ENCODE results near the gene TSHR.

Gene TSHR

GRCh38 chr14:81123811-81124210 lies 168.4 kb downstream of the TSHR start:
- POLR2A ChIA-PET: no interaction called here
- no peak for DNase-seq
- H3K9me3 ChIP-seq (ENCODE audit: control extremely low read depth in 1 of 5, control insufficient read depth in 4 of 5, insufficient read depth in 2 of 5, low read depth in 1 of 5, low read length in 4 of 5): peaks cover 0 to 4% (median 1%) of the 10 kb centered on the region in 5 experiments
- no peak overlapping the region for H3K4me3 ChIP-seq (ENCODE audit: control insufficient read depth in 1 of 7, extremely low read depth in 1 of 7, insufficient read depth in 4 of 7, low read depth in 2 of 7, low read length in 6 of 7)
- H3K27me3 ChIP-seq (replicated peaks in 2 of 5; ENCODE audit: control insufficient read depth in 4 of 5, insufficient read depth in 5 of 5, low read length in 4 of 5): no peaks in the 10 kb centered on the region
- no peaks in the 10 kb centered on the region for H3K36me3 ChIP-seq (ENCODE audit: control insufficient read depth in 4 of 4, insufficient read depth in 4 of 4, low read length in 3 of 4)
- H3K4me1 ChIP-seq (ENCODE audit: control extremely low read depth in 1 of 4, control insufficient read depth in 4 of 4, insufficient read depth in 4 of 4, low read length in 3 of 4): no peaks in the 10 kb centered on the region
- CTCF ChIA-PET: no interaction called here
- H3K27ac ChIP-seq (ENCODE audit: insufficient read depth in 1 of 2, low read depth in 1 of 2, low read length in 2 of 2, poor library complexity in 1 of 2, severe bottlenecking in 2 of 2): no peak overlapping the region

- no peaks in the 10 kb centered on the region for H3K27me3 ChIP-seq (replicated peaks in 2 of 5; ENCODE audit: control insufficient read depth in 4 of 5, insufficient read depth in 5 of 5, low read length in 4 of 5)
- no peak for DNase-seq
- H3K4me3 ChIP-seq (ENCODE audit: control insufficient read depth in 1 of 7, extremely low read depth in 1 of 7, insufficient read depth in 4 of 7, low read depth in 2 of 7, low read length in 6 of 7): no peak overlapping the region
- no peak overlapping the region for H3K27ac ChIP-seq (ENCODE audit: insufficient read depth in 1 of 2, low read depth in 1 of 2, low read length in 2 of 2, poor library complexity in 1 of 2, severe bottlenecking in 2 of 2)
- ChIA-PET CTCF (interaction anchor here (1.4 kb wide), 1 partner anchor 8 kb away, joined by 4 read pairs; no protein-coding TSS in a partner anchor), POLR2A (no interaction called here)
- H3K4me1 ChIP-seq (ENCODE audit: control extremely low read depth in 1 of 4, control insufficient read depth in 4 of 4, insufficient read depth in 4 of 4, low read length in 3 of 4): no peaks in the 10 kb centered on the region
- WGBS (ENCODE audit: insufficient coverage): 93% methylated on average over 2 of the region's 4 CpGs
- peaks cover 0 to 4% (median 1%) of the 10 kb centered on the region in 5 experiments for H3K9me3 ChIP-seq (ENCODE audit: control extremely low read depth in 1 of 5, control insufficient read depth in 4 of 5, insufficient read depth in 2 of 5, low read depth in 1 of 5, low read length in 4 of 5)
- H3K36me3 ChIP-seq (ENCODE audit: control insufficient read depth in 4 of 4, insufficient read depth in 4 of 4, low read length in 3 of 4): no peaks in the 10 kb centered on the region
Observed at GRCh38 chr14:81125536-81125935, 170.1 kb downstream of the TSHR start.

GRCh38 chr14:81127785-81128184 lies 172.4 kb downstream of the TSHR start:
- CTCF ChIA-PET: no interaction called here
- 40% methylated on average over 1 of the region's 5 CpGs for WGBS (ENCODE audit: insufficient coverage)
- DNase-seq: peak in 2 of 3 donors; percentile 51 to 60
- no peaks in the 10 kb centered on the region for H3K4me1 ChIP-seq (ENCODE audit: control extremely low read depth in 1 of 4, control insufficient read depth in 4 of 4, insufficient read depth in 4 of 4, low read length in 3 of 4)
- H3K9me3 ChIP-seq (ENCODE audit: control extremely low read depth in 1 of 5, control insufficient read depth in 4 of 5, insufficient read depth in 2 of 5, low read depth in 1 of 5, low read length in 4 of 5): peaks cover 0 to 4% (median 1%) of the 10 kb centered on the region in 5 experiments
- H3K36me3 ChIP-seq (ENCODE audit: control insufficient read depth in 4 of 4, insufficient read depth in 4 of 4, low read length in 3 of 4): no peaks in the 10 kb centered on the region
- POLR2A ChIA-PET: no interaction called here
- no peak overlapping the region for H3K4me3 ChIP-seq (ENCODE audit: control insufficient read depth in 1 of 7, extremely low read depth in 1 of 7, insufficient read depth in 4 of 7, low read depth in 2 of 7, low read length in 6 of 7)
- H3K27me3 ChIP-seq (replicated peaks in 2 of 5; ENCODE audit: control insufficient read depth in 4 of 5, insufficient read depth in 5 of 5, low read length in 4 of 5): no peaks in the 10 kb centered on the region
- H3K27ac ChIP-seq (ENCODE audit: insufficient read depth in 1 of 2, low read depth in 1 of 2, low read length in 2 of 2, poor library complexity in 1 of 2, severe bottlenecking in 2 of 2): no peak overlapping the region

GRCh38 chr14:81129242-81129641 lies 173.8 kb downstream of the TSHR start:
- 100% methylated on average over 1 of the region's 1 CpG for WGBS (ENCODE audit: insufficient coverage)

GRCh38 chr14:81132468-81132867 lies 177.0 kb downstream of the TSHR start:
- 100% methylated on average over 2 of the region's 3 CpGs for WGBS (ENCODE audit: insufficient coverage)
- H3K36me3 ChIP-seq (ENCODE audit: control insufficient read depth in 4 of 4, insufficient read depth in 4 of 4, low read length in 3 of 4): no peaks in the 10 kb centered on the region
- no peak for DNase-seq
- H3K4me3 ChIP-seq (ENCODE audit: control insufficient read depth in 1 of 7, extremely low read depth in 1 of 7, insufficient read depth in 4 of 7, low read depth in 2 of 7, low read length in 6 of 7): no peak overlapping the region
- no peak overlapping the region for H3K27ac ChIP-seq (ENCODE audit: insufficient read depth in 1 of 2, low read depth in 1 of 2, low read length in 2 of 2, poor library complexity in 1 of 2, severe bottlenecking in 2 of 2)
- POLR2A ChIA-PET: no interaction called here
- peaks cover 0 to 3% (median 0%) of the 10 kb centered on the region in 5 experiments for H3K27me3 ChIP-seq (replicated peaks in 2 of 5; ENCODE audit: control insufficient read depth in 4 of 5, insufficient read depth in 5 of 5, low read length in 4 of 5)
- H3K4me1 ChIP-seq (ENCODE audit: control extremely low read depth in 1 of 4, control insufficient read depth in 4 of 4, insufficient read depth in 4 of 4, low read length in 3 of 4): no peaks in the 10 kb centered on the region
- peaks cover 0 to 2% (median 0%) of the 10 kb centered on the region in 5 experiments for H3K9me3 ChIP-seq (ENCODE audit: control extremely low read depth in 1 of 5, control insufficient read depth in 4 of 5, insufficient read depth in 2 of 5, low read depth in 1 of 5, low read length in 4 of 5)
- CTCF ChIA-PET: no interaction called here

More at GRCh38 chr14:81129242-81129641, 173.8 kb downstream of the TSHR start:
- no peaks in the 10 kb centered on the region for H3K4me1 ChIP-seq (ENCODE audit: control extremely low read depth in 1 of 4, control insufficient read depth in 4 of 4, insufficient read depth in 4 of 4, low read length in 3 of 4)
- no peaks in the 10 kb centered on the region for H3K27me3 ChIP-seq (replicated peaks in 2 of 5; ENCODE audit: control insufficient read depth in 4 of 5, insufficient read depth in 5 of 5, low read length in 4 of 5)
- H3K36me3 ChIP-seq (ENCODE audit: control insufficient read depth in 4 of 4, insufficient read depth in 4 of 4, low read length in 3 of 4): no peaks in the 10 kb centered on the region
- ChIA-PET POLR2A (no interaction called here), CTCF (no interaction called here)
- DNase-seq: no peak
- H3K9me3 ChIP-seq (ENCODE audit: control extremely low read depth in 1 of 5, control insufficient read depth in 4 of 5, insufficient read depth in 2 of 5, low read depth in 1 of 5, low read length in 4 of 5): peaks cover 0 to 4% (median 1%) of the 10 kb centered on the region in 5 experiments
- H3K27ac ChIP-seq (ENCODE audit: insufficient read depth in 1 of 2, low read depth in 1 of 2, low read length in 2 of 2, poor library complexity in 1 of 2, severe bottlenecking in 2 of 2): no peak overlapping the region
- no peak overlapping the region for H3K4me3 ChIP-seq (ENCODE audit: control insufficient read depth in 1 of 7, extremely low read depth in 1 of 7, insufficient read depth in 4 of 7, low read depth in 2 of 7, low read length in 6 of 7)

GRCh38 chr14:81133400-81133799 lies 178.0 kb downstream of the TSHR start:
- DNase-seq: no peak
- ChIA-PET POLR2A (no interaction called here), CTCF (interaction anchor here (1.2 kb wide), 1 partner anchor 9 kb away, joined by 4 read pairs; no protein-coding TSS in a partner anchor)
- WGBS (ENCODE audit: insufficient coverage): 83% methylated on average over 1 of the region's 2 CpGs
- Histone ChIP-seq H3K36me3 (ENCODE audit: control insufficient read depth in 4 of 4, insufficient read depth in 4 of 4, low read length in 3 of 4) (no peaks in the 10 kb centered on the region), H3K4me3 (ENCODE audit: control insufficient read depth in 1 of 7, extremely low read depth in 1 of 7, insufficient read depth in 4 of 7, low read depth in 2 of 7, low read length in 6 of 7) (no peak overlapping the region), H3K27me3 (replicated peaks in 2 of 5; ENCODE audit: control insufficient read depth in 4 of 5, insufficient read depth in 5 of 5, low read length in 4 of 5) (peaks cover 0 to 3% (median 0%) of the 10 kb centered on the region in 5 experiments), H3K9me3 (ENCODE audit: control extremely low read depth in 1 of 5, control insufficient read depth in 4 of 5, insufficient read depth in 2 of 5, low read depth in 1 of 5, low read length in 4 of 5) (peaks cover 0 to 2% (median 0%) of the 10 kb centered on the region in 5 experiments), H3K27ac (ENCODE audit: insufficient read depth in 1 of 2, low read depth in 1 of 2, low read length in 2 of 2, poor library complexity in 1 of 2, severe bottlenecking in 2 of 2) (no peak overlapping the region), H3K4me1 (ENCODE audit: control extremely low read depth in 1 of 4, control insufficient read depth in 4 of 4, insufficient read depth in 4 of 4, low read length in 3 of 4) (no peaks in the 10 kb centered on the region)

- 100% methylated on average over 1 of the region's 2 CpGs for WGBS (ENCODE audit: insufficient coverage)
- ChIA-PET CTCF (no interaction called here), POLR2A (no interaction called here)
- no peaks in the 10 kb centered on the region for H3K4me1 ChIP-seq (ENCODE audit: control extremely low read depth in 1 of 4, control insufficient read depth in 4 of 4, insufficient read depth in 4 of 4, low read length in 3 of 4)
- no peaks in the 10 kb centered on the region for H3K36me3 ChIP-seq (ENCODE audit: control insufficient read depth in 4 of 4, insufficient read depth in 4 of 4, low read length in 3 of 4)
- peaks cover 0 to 2% (median 0%) of the 10 kb centered on the region in 5 experiments for H3K9me3 ChIP-seq (ENCODE audit: control extremely low read depth in 1 of 5, control insufficient read depth in 4 of 5, insufficient read depth in 2 of 5, low read depth in 1 of 5, low read length in 4 of 5)
- peaks cover 0 to 3% (median 0%) of the 10 kb centered on the region in 5 experiments for H3K27me3 ChIP-seq (replicated peaks in 2 of 5; ENCODE audit: control insufficient read depth in 4 of 5, insufficient read depth in 5 of 5, low read length in 4 of 5)
- no peak overlapping the region for H3K4me3 ChIP-seq (ENCODE audit: control insufficient read depth in 1 of 7, extremely low read depth in 1 of 7, insufficient read depth in 4 of 7, low read depth in 2 of 7, low read length in 6 of 7)
- DNase-seq: no peak
- H3K27ac ChIP-seq (ENCODE audit: insufficient read depth in 1 of 2, low read depth in 1 of 2, low read length in 2 of 2, poor library complexity in 1 of 2, severe bottlenecking in 2 of 2): no peak overlapping the region
Observed at GRCh38 chr14:81137316-81137715, 181.9 kb downstream of the TSHR start.
